ENCODE results near the gene TFF1.

Gene TFF1

GRCh38 chr21:42382915-42383314 is 16.6 kb upstream of the TFF1 start:
- no peak for DNase-seq (ENCODE audit: low read depth)

DNA sequence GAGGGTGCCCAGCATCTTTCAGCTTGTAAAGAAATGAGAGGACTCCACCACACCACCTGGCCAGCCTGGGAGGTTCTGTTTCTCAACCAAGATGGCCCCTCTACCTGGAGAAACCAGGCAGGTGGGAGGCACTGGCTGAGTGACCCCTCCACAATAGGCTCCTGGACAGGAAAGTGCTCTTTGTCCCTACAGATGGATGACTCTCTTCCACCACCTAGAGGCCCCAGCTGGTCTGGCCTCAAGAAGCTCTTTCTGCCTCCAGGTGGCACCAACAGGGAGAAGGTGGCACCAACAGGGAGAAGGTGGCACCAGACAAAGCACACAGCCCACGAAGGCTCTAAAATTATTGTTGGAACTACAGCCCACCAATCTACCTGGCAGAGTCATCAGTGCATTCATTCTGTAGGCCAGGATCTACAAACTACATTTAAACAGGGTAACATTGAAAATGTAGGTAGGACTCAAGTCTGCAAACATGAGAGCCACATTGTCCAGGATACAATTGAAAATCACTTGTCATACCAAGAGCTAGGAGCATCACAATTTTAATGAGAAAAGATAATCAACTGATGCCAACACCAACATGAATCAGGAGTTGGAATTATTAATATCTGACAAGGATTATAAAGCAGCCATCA is 15.1 kb upstream of the TFF1 start:
- no peak for DNase-seq (ENCODE audit: low read depth)

GRCh38 chr21:42379426-42380215 is 13.3 kb upstream of the TFF1 start:
- DNase-seq (ENCODE audit: low read depth), result no peak

- no peak for DNase-seq (ENCODE audit: low read depth)
Measured at GRCh38 chr21:42378418-42378817, 12.1 kb upstream of the TFF1 start.

GRCh38 chr21:42377951-42378340 is 11.6 kb upstream of the TFF1 start:
- no peak for DNase-seq (ENCODE audit: low read depth)

DNA sequence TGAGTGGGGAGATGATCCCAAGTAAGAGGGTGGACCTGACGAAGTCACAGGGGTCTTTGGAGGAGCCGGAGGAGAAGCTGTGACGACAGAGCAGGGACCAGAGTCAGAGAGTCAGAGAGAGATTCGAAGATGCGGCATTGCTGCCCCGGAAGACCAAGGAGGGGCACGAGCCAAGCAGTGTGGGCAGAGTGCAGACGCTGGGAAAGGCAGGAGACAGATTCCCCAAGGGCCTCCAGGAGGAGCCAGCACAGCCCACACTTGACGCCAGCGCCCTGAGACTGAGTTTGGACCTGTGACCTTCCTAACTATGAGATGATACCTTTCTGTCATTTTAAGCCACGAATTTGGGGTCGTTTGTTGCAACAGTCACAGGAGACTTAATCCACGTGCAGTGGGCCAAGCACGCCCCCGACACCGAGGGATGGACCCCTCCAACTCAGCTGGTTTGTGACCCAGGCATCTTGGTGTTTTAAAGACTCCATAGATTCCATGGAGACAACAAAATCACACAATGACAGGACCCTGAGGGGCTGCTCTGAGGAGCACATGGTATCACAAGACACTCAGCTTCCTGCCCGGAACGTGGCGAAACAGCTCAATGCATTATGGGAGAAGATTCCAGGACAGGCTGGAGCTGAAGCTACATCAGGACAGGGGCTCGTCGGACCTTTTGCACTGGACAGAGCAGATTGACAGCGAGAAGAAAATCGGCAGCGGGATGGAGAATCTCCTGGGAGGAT is 11.0 kb upstream of the TFF1 start:
- no peak for DNase-seq (ENCODE audit: low read depth)

- DNase-seq (ENCODE audit: low read depth), result no peak
Measured at GRCh38 chr21:42376338-42376982, 10.1 kb upstream of the TFF1 start.

DNA sequence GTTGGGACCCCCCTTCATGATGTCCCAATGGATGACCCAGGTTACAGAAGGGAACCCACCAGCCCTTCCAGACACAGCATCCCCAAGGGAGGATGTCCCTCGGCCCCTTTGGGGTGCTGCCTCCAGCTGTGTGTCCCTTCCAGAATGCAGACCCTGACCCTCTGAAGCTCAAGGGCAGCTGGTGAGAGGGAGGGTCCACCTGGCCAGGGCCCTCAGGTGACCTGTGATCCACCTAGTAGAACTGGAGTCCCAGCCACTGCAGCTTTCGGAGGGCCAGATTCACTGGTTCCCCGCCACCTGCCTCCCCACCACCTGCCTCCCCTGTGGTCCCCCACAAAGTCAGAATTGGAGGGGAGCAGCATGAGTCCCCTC is 9.6 kb upstream of the TFF1 start:
- DNase-seq (ENCODE audit: low read depth), result no peak

DNA sequence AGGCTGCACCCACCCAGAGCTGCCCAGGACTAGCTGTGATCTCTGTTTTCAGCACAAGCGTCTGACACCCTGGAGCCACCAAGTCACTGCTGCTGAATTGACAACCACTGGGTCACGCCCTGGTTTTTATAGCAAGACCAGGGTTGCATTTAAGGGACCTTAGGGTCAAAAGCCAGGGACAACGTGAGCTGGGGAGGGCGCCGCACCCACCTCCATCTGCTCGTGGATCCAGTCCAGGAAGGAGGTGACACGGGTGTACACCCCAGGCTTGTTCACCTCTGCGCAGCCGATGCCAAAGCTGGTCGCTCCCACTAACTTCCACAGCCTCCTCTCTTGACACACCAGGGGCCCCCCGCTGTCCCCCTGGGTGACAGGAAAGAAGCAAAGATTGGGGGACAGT is 9.2 kb upstream of the TFF1 start:
- no peak for DNase-seq (ENCODE audit: low read depth)

DNA sequence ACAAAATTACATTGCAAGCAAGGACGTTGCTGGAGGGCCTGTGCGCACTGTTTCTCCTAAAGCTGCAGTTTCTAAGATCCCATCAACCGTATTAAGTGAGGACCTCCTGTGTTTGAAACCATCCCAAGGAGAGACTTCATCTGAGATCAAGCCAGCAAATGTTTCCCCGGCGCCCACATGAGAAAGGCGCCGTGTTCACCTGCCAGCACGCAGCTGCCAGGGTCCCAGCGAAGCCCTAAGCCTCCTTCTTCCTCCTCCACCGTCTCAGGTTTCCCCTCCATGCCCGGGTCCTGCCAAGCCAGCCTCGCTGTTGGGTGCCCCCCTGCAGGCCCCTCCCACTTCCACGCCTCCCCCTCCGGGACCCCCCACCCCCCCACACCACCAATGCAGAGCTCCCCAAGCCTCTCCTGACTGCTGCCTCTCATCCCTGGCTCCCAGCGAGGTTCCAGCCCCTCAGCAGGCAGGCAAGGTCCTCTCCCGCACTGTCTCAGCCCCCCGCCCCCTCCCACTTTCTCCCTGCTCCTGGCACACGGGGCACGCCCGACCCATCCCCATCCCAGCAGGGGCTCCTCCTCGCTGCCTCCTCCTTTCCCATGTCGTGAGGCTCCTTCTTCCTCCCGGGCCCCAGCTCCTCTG is 8.6 kb upstream of the TFF1 start:
- no peak for DNase-seq (ENCODE audit: low read depth)

GRCh38 chr21:42374457-42374856 is 8.1 kb upstream of the TFF1 start:
- no peak for DNase-seq (ENCODE audit: low read depth)

- no peak for DNase-seq (ENCODE audit: low read depth)
Measured at GRCh38 chr21:42373908-42374455, 7.6 kb upstream of the TFF1 start.

DNA sequence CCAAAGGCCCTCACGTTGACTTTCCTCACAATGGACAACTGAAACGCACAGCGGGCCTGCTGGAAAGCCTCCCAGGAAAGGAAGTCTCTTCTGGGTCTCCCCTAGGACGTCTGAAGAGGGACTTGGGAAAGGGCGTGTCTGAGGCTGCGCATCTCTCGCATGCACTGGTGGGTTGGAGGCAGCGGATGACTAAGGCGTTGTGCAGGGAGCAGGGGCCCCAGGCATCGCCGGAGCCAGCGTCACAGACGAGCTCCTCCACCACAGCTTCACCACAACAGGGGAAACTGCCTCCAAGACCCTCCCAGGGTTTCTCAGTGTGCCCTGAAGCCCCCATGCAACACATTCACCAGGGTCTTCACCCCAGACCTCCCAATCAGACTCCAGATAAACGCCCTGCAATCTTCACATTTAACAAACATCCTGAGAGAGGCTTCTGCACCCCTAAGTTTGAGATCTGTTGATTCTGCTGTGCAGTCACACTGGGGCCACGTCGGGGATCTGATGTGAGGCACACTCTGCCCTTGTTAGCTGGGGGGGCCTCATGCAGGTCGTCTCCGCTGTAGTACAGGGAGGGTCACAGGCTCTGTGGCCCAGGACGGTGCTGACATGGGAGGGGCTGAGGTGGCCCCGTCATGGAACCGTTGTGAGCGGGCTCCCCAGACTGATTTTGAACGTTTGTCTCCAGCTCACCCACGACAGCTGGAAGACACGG is 7.0 kb upstream of the TFF1 start:
- no peak for DNase-seq (ENCODE audit: low read depth)

DNA sequence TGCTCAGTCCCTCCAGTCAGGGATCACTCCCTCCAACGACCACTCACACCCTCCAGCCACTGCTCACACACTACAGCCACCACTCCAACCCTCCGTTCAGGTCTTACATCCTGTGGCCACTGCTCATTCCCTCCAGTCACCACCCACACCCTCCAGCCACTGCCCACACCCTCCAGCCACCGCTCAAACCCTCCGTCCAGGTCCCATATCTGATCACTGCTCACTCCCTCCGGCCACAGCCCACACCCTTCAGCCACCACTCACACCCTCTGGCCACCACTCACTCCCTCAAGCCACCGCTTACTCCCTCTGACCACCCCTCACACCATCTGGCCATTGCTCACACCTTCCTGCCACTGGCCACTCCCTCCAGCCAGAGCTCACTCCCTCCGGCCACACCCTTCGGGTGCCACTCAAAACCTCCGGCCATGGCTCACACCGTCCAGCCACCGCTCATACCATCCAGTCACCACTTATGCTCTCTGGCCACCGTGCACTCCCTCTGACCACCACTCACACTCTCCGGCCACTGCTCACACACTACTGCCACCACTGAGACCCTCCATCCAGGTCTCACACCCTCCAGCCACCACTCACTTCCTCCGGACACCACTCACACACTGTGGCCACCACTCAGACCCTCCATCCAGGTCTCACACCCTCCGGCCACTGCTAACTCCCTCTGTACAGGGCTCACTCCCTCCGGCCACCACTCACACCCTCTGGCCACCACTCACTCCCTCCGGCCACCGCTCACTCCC is 4.7 kb upstream of the TFF1 start:
- DNase-seq (ENCODE audit: low read depth), result no peak

DNA sequence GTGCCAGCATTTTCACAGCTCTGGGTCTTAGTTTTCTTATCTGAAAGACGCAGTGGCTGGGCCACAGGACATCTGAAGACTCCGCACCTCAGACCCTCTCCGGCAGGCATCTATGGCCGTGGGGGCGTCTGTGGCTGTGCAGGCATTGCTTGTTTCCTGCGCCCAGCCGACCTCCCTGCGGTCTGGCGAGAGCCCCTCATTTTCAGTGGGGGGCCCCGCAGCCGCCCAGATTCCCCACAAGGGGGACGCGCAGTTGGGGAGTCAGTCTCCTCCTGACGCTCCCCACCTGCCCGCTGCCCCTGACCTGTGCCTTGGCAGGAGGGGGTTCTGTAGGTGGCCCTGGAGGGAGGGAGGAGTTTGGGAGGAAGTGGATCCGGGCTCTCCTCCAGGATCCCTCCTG is 3.5 kb upstream of the TFF1 start:
- DNase-seq (ENCODE audit: low read depth), result no peak

GRCh38 chr21:42367367-42368165 is 1.2 kb upstream of the TFF1 start:
- no peak for DNase-seq (ENCODE audit: low read depth)

DNA sequence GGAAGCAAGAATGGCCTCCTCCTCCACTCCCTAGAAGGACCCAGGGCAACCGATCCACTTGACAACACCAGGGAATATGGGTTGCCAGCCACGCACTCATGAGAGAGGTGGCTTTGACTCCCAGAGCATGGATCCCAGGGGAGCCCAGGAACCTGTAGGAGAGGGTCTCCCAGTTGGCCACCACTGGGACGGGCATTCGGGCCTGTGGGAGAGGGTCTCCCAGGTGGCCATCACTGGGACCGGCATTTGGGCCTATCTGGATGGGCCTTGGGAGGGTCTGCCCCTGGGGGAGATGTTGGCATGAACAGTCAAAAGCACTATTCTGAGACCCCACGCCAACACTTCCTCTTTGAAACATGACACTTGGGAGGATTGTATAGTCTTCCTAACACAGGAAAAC is 565 bp downstream of the TFF1 start:
- DNase-seq (ENCODE audit: low read depth), result no peak

- no peak for DNase-seq (ENCODE audit: low read depth)
Measured at GRCh38 chr21:42364304-42364865, 1.9 kb downstream of the TFF1 start.

GRCh38 chr21:42363312-42363711 is 3.0 kb downstream of the TFF1 start:
- no peak for DNase-seq (ENCODE audit: low read depth)
